Colon (tissue), 2 donors: ENCODE results near the gene ZNF84.

Experiments used
- FAIRE-seq: peaks from 2 replicates; lab custom pipeline; 2012; peaks lifted over from hg19 to GRCh38; lab: Jason Lieb, UNC
- donor health status: control.
- donor health status: control.

Gene ZNF84

GRCh38 chr12:133037207-133038005, at the start of gene ZNF84:
TSS of gene ZNF84 (plus strand) at chr12:133037509. CDS start at chr12:133041468, 3,959 bp downstream.
- FAIRE-seq: peak; percentile 49

- no peak for FAIRE-seq
Measured at GRCh38 chr12:132998741-132999140, 38.6 kb upstream of the ZNF84 start.

- FAIRE-seq: no peak
Measured at GRCh38 chr12:133010657-133011297, 26.5 kb upstream of the ZNF84 start.

- FAIRE-seq: no peak
Measured at GRCh38 chr12:133023566-133023965, 13.7 kb upstream of the ZNF84 start.

- no peak for FAIRE-seq
Measured at GRCh38 chr12:133026996-133027395, 10.3 kb upstream of the ZNF84 start.

- FAIRE-seq: peak; percentile 87
Measured at GRCh38 chr12:133038118-133038709, 905 bp downstream of the ZNF84 start.

- FAIRE-seq: no peak
Measured at GRCh38 chr12:133046698-133047097, 9.4 kb downstream of the ZNF84 start.

GRCh38 chr12:133057446-133057845, 20.1 kb downstream of the ZNF84 start:
- FAIRE-seq: no peak

- no peak for FAIRE-seq
Measured at GRCh38 chr12:133058203-133059113, 21.1 kb downstream of the ZNF84 start.

GRCh38 chr12:133061954-133062353, 24.6 kb downstream of the ZNF84 start:
- no peak for FAIRE-seq

- FAIRE-seq: no peak
Measured at GRCh38 chr12:133063556-133063955, 26.2 kb downstream of the ZNF84 start.

GRCh38 chr12:133073836-133074235, 36.5 kb downstream of the ZNF84 start:
- FAIRE-seq: no peak

GRCh38 chr12:133080026-133080367, 42.7 kb downstream of the ZNF84 start:
- peak; percentile 86 for FAIRE-seq

GRCh38 chr12:133080368-133081158, 43.3 kb downstream of the ZNF84 start, which contains the start of gene ZNF140:
TSS of gene ZNF140 (plus strand) at chr12:133080923. CDS start at chr12:133081321, 398 bp downstream.
- FAIRE-seq: no peak

GRCh38 chr12:133081159-133081780, 44.0 kb downstream of the ZNF84 start:
- FAIRE-seq: no peak

- no peak for FAIRE-seq
Measured at GRCh38 chr12:133083345-133083744, 46.0 kb downstream of the ZNF84 start.

GRCh38 chr12:133105620-133106019, 68.3 kb downstream of the ZNF84 start:
- no peak for FAIRE-seq

GRCh38 chr12:133106253-133106652, 68.9 kb downstream of the ZNF84 start:
- FAIRE-seq: no peak

- no peak for FAIRE-seq
Measured at GRCh38 chr12:133107121-133107520, 69.8 kb downstream of the ZNF84 start.

GRCh38 chr12:133108150-133108549, 70.8 kb downstream of the ZNF84 start:
- no peak for FAIRE-seq
